ENCODE data around the gene RRP1B. TPM values are rescaled to one million over a fixed set of nuclear protein-coding genes. Genes with fewer than 3 reads are reported as not detected.

RRP1B gene
- total RNA-seq, 1 donor from 2014 or later = 32.0 TPM

DNA sequence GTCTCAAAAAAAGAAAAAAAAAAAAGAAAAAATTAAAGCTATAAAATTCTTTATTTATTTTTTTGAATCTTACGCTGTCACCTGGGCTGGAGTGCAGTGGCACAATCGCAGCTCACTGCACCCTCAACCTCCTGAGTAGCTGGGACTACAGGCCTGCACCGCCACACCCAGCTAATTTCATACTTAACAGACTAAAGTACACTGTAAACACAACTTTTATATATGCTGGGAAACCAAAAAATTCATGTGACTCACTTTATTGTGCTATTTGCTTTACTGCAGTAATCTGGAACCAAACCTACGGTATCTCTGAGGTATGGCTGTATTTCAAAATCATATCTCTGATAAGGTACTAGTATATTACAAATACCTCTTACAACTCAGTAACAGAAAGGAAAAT is 40.4 kb upstream of the RRP1B start:
- Mint-ChIP-seq H3K27ac (no peak overlapping the region), H3K4me1 (peaks cover 21% of the 10 kb centered on the region), H3K9me3 (peaks cover 3% of the 10 kb centered on the region), H3K4me3 (no peak overlapping the region), H3K27me3 (no peaks in the 10 kb centered on the region), H3K36me3 (ENCODE audit: low read depth) (peaks cover 4% of the 10 kb centered on the region)
- TF ChIP-seq, protein P1, sequence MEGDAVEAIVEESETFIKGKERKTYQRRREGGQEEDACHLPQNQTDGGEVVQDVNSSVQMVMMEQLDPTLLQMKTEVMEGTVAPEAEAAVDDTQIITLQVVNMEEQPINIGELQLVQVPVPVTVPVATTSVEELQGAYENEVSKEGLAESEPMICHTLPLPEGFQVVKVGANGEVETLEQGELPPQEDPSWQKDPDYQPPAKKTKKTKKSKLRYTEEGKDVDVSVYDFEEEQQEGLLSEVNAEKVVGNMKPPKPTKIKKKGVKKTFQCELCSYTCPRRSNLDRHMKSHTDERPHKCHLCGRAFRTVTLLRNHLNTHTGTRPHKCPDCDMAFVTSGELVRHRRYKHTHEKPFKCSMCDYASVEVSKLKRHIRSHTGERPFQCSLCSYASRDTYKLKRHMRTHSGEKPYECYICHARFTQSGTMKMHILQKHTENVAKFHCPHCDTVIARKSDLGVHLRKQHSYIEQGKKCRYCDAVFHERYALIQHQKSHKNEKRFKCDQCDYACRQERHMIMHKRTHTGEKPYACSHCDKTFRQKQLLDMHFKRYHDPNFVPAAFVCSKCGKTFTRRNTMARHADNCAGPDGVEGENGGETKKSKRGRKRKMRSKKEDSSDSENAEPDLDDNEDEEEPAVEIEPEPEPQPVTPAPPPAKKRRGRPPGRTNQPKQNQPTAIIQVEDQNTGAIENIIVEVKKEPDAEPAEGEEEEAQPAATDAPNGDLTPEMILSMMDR (IDR thresholded peaks at IDR 0.05) = no peak
- intact Hi-C loops (cut with micrococcal nuclease) = no loop called here
- no peak for DNase-seq
- POLR2A ChIA-PET = no interaction called here
- no peak for ATAC-seq (ENCODE audit: low read depth)
- CTCF ChIA-PET = no interaction called here

DNA sequence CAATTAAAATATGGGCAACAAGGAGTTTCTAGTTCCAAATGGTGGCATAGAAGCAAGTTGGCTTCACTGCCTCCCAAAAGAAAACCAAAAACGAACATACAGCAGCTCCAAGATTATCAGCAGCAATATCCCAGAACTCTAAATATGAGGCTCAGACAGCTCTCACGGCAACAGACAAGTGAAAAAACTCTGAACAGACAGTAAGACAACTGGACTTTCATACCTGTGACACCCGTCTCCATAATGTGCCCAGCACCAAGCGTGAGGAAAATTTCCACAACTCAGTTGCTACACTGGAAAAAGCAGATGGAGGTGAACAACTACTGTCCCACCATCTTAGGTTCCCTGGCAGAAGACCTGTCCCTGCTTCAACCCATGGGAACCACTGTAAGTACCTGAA is 40.0 kb upstream of the RRP1B start:
- peaks cover 21% of the 10 kb centered on the region for H3K4me1 Mint-ChIP-seq
- no peaks in the 10 kb centered on the region for H3K27me3 Mint-ChIP-seq
- TF ChIP-seq, protein P1 (IDR thresholded peaks at IDR 0.05) = no peak
- peaks cover 3% of the 10 kb centered on the region for H3K9me3 Mint-ChIP-seq
- H3K4me3 Mint-ChIP-seq = no peak overlapping the region
- peaks cover 4% of the 10 kb centered on the region for H3K36me3 Mint-ChIP-seq (ENCODE audit: low read depth)
- ATAC-seq (ENCODE audit: low read depth) = no peak
- ChIA-PET POLR2A (no interaction called here), CTCF (no interaction called here)
- no peak overlapping the region for H3K27ac Mint-ChIP-seq
- no peak for DNase-seq
- intact Hi-C loops (cut with micrococcal nuclease) = no loop called here

DNA sequence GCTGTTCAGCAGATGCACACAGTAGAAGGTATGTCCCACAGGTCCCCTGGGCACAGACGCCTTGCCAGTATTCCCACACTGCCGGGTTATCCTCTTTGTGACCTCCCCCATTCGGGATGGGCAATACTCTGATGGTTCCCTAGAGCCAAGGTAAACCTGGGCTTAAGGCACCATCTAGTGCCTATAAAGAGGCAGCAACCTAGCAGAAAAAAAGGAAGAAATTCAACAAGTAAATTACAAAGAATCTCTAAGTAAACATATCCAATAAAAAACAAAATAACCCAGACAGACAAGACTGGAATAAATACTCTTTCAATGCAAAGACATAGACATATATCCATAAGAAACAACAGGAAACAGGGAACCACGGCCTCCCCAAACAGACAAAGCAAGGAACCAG is 39.5 kb upstream of the RRP1B start:
- H3K27me3 Mint-ChIP-seq = no peaks in the 10 kb centered on the region
- H3K9me3 Mint-ChIP-seq = peaks cover 3% of the 10 kb centered on the region
- no peak overlapping the region for H3K27ac Mint-ChIP-seq
- no peak for ATAC-seq (ENCODE audit: low read depth)
- no peak for DNase-seq
- peaks cover 21% of the 10 kb centered on the region for H3K4me1 Mint-ChIP-seq
- TF ChIP-seq, protein P1 (IDR thresholded peaks at IDR 0.05) = no peak
- CTCF ChIA-PET = no interaction called here
- POLR2A ChIA-PET = no interaction called here
- intact Hi-C loops (cut with micrococcal nuclease) = no loop called here
- no peak overlapping the region for H3K4me3 Mint-ChIP-seq
- peaks cover 4% of the 10 kb centered on the region for H3K36me3 Mint-ChIP-seq (ENCODE audit: low read depth)

DNA sequence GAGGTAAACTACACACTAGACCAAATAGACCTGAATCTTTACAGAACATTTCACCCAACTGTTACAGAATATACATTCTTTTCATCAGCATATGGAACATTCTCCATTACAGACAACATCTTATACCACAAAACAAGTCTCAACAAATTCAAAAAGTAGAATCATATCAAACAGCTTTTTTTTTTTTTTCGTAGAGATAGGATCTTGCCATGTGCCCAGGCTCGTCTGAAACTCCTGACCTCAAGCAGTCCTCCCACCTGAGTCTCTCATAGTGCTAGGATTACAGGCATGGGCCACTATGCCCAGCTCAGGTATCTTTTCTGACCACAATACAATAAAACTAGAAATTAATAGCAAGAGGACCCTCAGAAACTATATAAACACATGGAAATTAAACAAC is 36.6 kb upstream of the RRP1B start:
- TF ChIP-seq, protein P1 (IDR thresholded peaks at IDR 0.05) = no peak
- peaks cover 4% of the 10 kb centered on the region for H3K27me3 Mint-ChIP-seq
- peaks cover 21% of the 10 kb centered on the region for H3K4me1 Mint-ChIP-seq
- no peak overlapping the region for H3K4me3 Mint-ChIP-seq
- CTCF ChIA-PET = no interaction called here
- intact Hi-C loops (cut with micrococcal nuclease) = no loop called here
- DNase-seq = no peak
- POLR2A ChIA-PET = no interaction called here
- no peak overlapping the region for H3K27ac Mint-ChIP-seq
- no peak for ATAC-seq (ENCODE audit: low read depth)
- peaks cover 4% of the 10 kb centered on the region for H3K36me3 Mint-ChIP-seq (ENCODE audit: low read depth)
- peaks cover 3% of the 10 kb centered on the region for H3K9me3 Mint-ChIP-seq

DNA sequence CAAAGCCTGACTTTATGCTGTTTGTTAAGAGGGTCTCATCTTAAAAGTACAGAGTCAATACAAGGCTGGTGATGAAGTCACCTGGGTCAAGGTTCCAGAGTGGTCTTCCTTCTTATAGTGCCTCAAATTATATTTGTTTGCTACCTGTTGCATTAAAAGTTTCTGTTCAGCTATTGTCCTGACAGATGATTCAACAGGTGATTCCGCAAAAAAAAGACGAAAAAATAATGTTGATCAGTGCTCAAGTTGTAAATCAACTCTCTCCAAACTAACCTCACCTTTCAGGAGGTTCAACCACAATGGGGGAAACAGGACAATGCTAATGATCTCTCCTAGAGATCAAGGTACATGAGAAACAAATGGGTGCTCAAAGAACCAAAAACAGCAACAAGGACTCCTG is 35.8 kb upstream of the RRP1B start:
- Mint-ChIP-seq H3K27ac (no peak overlapping the region), H3K27me3 (peaks cover 4% of the 10 kb centered on the region), H3K9me3 (peaks cover 3% of the 10 kb centered on the region), H3K36me3 (ENCODE audit: low read depth) (peaks cover 4% of the 10 kb centered on the region), H3K4me3 (no peak overlapping the region), H3K4me1 (peaks cover 21% of the 10 kb centered on the region)
- TF ChIP-seq, protein P1 (IDR thresholded peaks at IDR 0.05) = no peak
- POLR2A ChIA-PET = no interaction called here
- no peak for DNase-seq
- CTCF ChIA-PET = no interaction called here
- ATAC-seq (ENCODE audit: low read depth) = no peak
- intact Hi-C loops (cut with micrococcal nuclease) = no loop called here

All from activated B cell treated with CpG ODN at 0.5 μM for 24 hours (primary cell).